Testis (tissue), 3 donors: ENCODE results near the gene NT5C. TPM values are rescaled to one million over a fixed set of nuclear protein-coding genes. Genes with fewer than 3 reads are reported as not detected.

Source experiments
- DNase-seq: peaks from one replicate; pipeline ENCODE4 v3.0.0-alpha.2; 2019
- H3K27ac ChIP-seq, 2 donors: fragments of 200-600 bp; sonication (generic); one replicate each; pipeline ENCODE4 v1.5.1; 2019
- H3K27me3 ChIP-seq: fragments of 200-600 bp; sonication (generic); one replicate; pipeline ENCODE4 v1.5.1; 2019
- H3K36me3 ChIP-seq: fragments of 200-600 bp; sonication (generic); one replicate; pipeline ENCODE4 v1.5.1; 2017; ENCODE audit warnings: low read depth; ENCODE audit errors: missing control alignments
- H3K4me1 ChIP-seq: fragments of 200-600 bp; sonication (generic); one replicate; pipeline ENCODE4 v1.5.1; 2019
- H3K4me3 ChIP-seq, 2 donors: fragments of 200-600 bp; sonication (generic); one replicate each; pipeline ENCODE4 v1.5.1; 2017 to 2019
- H3K9me3 ChIP-seq: fragments of 200-600 bp; sonication (generic); one replicate; pipeline ENCODE4 v1.5.1; 2017
- CTCF ChIP-seq, 3 experiments: fragments of 450-650 bp in 2 of 3; fragments of 200-600 bp in 1 of 3; sonication (generic) in 1 of 3; IDR thresholded peaks; one replicate each; pipeline ENCODE4 v1.5.1; 2016 to 2019; ENCODE audit warnings: antibody characterized with exemption in 3 of 3, mild to moderate bottlenecking in 2 of 3, moderate library complexity in 1 of 3
- POLR2A ChIP-seq: fragments of 450-650 bp; IDR thresholded peaks from one replicate; pipeline ENCODE4 v1.6.1; 2017; ENCODE audit warnings: antibody characterized with exemption, mild to moderate bottlenecking, moderate library complexity
- WGBS, 2 donors: methylation state at CpG; one replicate each; pipeline ENCODE4 v1.1.5; 2018; 5-methylcytosine and 5-hydroxymethylcytosine counted together
- intact Hi-C: fragments of 100-400 bp; cut with DNase I; formaldehyde crosslinking; loops from one replicate; pipeline ENCODE4 v1.15.1; 2023; ENCODE audit warnings: low total_unique reads
- polyA plus RNA-seq: library from polyadenylated mRNA; stranded (reverse); fragments of 350-450 nt; fragmentation: Illumina TruSeq; extraction: RNeasy Lipid Tissue Mini Kit (QIAGEN cat#74804); gene quantifications from one replicate; pipeline ENCODE4 v1.2.3, GENCODE V29; 2014; ENCODE audit warnings: low read depth, low replicate concordance; ENCODE audit not compliant: insufficient read depth
- total RNA-seq, 2 donors: library from RNA; depleted of rRNA; stranded (reverse); fragments of >200 nt; gene quantifications; one replicate each; pipeline ENCODE4 v1.2.3, GENCODE V29; 2016

The NT5C gene
- total and polyA plus RNA-seq, 3 donors from 2014 or later, result 22.2 to 83.6 (median 76.5) TPM

GRCh38 chr17:75147878-75148546, 16.5 kb upstream of the NT5C start:
- H3K9me3 ChIP-seq, result no peaks in the 10 kb centered on the region
- no peak for TF ChIP-seq POLR2A
- no peak for TF ChIP-seq CTCF (IDR thresholded peaks at IDR 0.05)
- no peaks in the 10 kb centered on the region for H3K36me3 ChIP-seq
- intact Hi-C loops, result no loop called here
- no peak overlapping the region for H3K27ac ChIP-seq
- no peak overlapping the region for H3K4me3 ChIP-seq
- no peaks in the 10 kb centered on the region for H3K27me3 ChIP-seq
- 78 to 83% methylated on average over 6 of the region's 6 CpGs for WGBS, 2 donors
- DNase-seq, result no peak
- no peaks in the 10 kb centered on the region for H3K4me1 ChIP-seq

GRCh38 chr17:75146592-75146991, 15.1 kb upstream of the NT5C start:
- no peaks in the 10 kb centered on the region for H3K9me3 ChIP-seq
- TF ChIP-seq POLR2A (no peak), CTCF (IDR thresholded peaks at IDR 0.05) (no peak)
- H3K36me3 ChIP-seq, result no peaks in the 10 kb centered on the region
- no peaks in the 10 kb centered on the region for H3K4me1 ChIP-seq
- no peak overlapping the region for H3K27ac ChIP-seq
- no peak overlapping the region for H3K4me3 ChIP-seq
- intact Hi-C loops, result no loop called here
- WGBS, 2 donors, result 81 to 88% methylated on average over 3 of the region's 3 CpGs
- H3K27me3 ChIP-seq, result no peaks in the 10 kb centered on the region
- DNase-seq, result no peak

GRCh38 chr17:75144816-75145512, 13.4 kb upstream of the NT5C start:
- Histone ChIP-seq H3K4me3 (no peak overlapping the region), H3K9me3 (no peaks in the 10 kb centered on the region), H3K27me3 (no peaks in the 10 kb centered on the region), H3K36me3 (no peaks in the 10 kb centered on the region), H3K27ac (no peak overlapping the region), H3K4me1 (peaks cover 3% of the 10 kb centered on the region)
- intact Hi-C loops, result no loop called here
- TF ChIP-seq CTCF (IDR thresholded peaks at IDR 0.05) (no peak), POLR2A (no peak)
- WGBS, 2 donors, result 80 to 85% methylated on average over 11 of the region's 11 CpGs
- DNase-seq, result no peak

- Histone ChIP-seq H3K4me1 (peaks cover 6% of the 10 kb centered on the region), H3K27ac (no peak overlapping the region), H3K36me3 (no peaks in the 10 kb centered on the region), H3K27me3 (no peaks in the 10 kb centered on the region), H3K4me3 (no peak overlapping the region), H3K9me3 (no peaks in the 10 kb centered on the region)
- WGBS, 2 donors, result 85 to 87% methylated on average over 13 of the region's 13 CpGs
- TF ChIP-seq CTCF (IDR thresholded peaks at IDR 0.05), result no peak
- no peak for TF ChIP-seq POLR2A
- intact Hi-C loops, result no loop called here
- DNase-seq, result no peak
Observed at GRCh38 chr17:75142236-75142971, 10.9 kb upstream of the NT5C start.
